CD8-positive, alpha-beta memory T cell (primary cell): ENCODE data around the gene SOX8. TPM values are rescaled to one million over a fixed set of nuclear protein-coding genes. Genes with fewer than 3 reads are reported as not detected.

Source experiments
- CTCF ChIA-PET: fragments of 350-600 bp; sonication (Branson Sonifier 250); formaldehyde crosslinking; loops from one replicate; lab custom pipeline; 2021; ENCODE audit warnings: antibody characterized with exemption; lab: Charles Lee
- POLR2A ChIA-PET: fragments of 350-600 bp; sonication (Branson Sonifier 250); formaldehyde crosslinking; loops from one replicate; lab custom pipeline; 2021; ENCODE audit warnings: antibody characterized with exemption; lab: Charles Lee
- DNase-seq, 5 donors: peaks; one replicate each; pipeline versions ENCODE4 v3.0.0 to v3.0.0-alpha.2; 2020 to 2022; ENCODE audit warnings: mixed read lengths in 1 of 5
- H3K27ac ChIP-seq: one replicate; pipeline ENCODE4 v1.7.0; 2013; ENCODE audit warnings: low read depth, mild to moderate bottlenecking, low read length, moderate library complexity
- H3K27me3 ChIP-seq: 2 replicates; pipeline ENCODE4 v1.7.0; 2013; ENCODE audit warnings: low read length, mild to moderate bottlenecking; ENCODE audit not compliant: insufficient read depth, poor library complexity, severe bottlenecking
- H3K36me3 ChIP-seq: 2 replicates; pipeline ENCODE4 v1.7.0; 2013; ENCODE audit warnings: mild to moderate bottlenecking, low read length, moderate library complexity; ENCODE audit not compliant: insufficient read depth
- H3K4me1 ChIP-seq: 2 replicates; pipeline ENCODE4 v1.7.0; 2013; ENCODE audit warnings: mild to moderate bottlenecking, low read length, moderate library complexity; ENCODE audit not compliant: insufficient read depth
- H3K4me3 ChIP-seq: 2 replicates; pipeline ENCODE4 v1.7.0; 2013; ENCODE audit warnings: mild to moderate bottlenecking, low read length
- H3K9me3 ChIP-seq: 2 replicates; pipeline ENCODE4 v1.7.0; 2013; ENCODE audit warnings: mild to moderate bottlenecking, low read length
- H3K27ac Mint-ChIP-seq, 8 donors: one replicate each; pipeline ENCODE4 v1.8.0; 2020 to 2021; ENCODE audit warnings: mixed read lengths in 8 of 8, mild to moderate bottlenecking in 6 of 8, inconsistent platforms in 3 of 8, moderate library complexity in 3 of 8
- H3K27me3 Mint-ChIP-seq, 2 donors: one replicate each; pipeline ENCODE4 v1.8.0; 2020 to 2021; ENCODE audit warnings: mixed read lengths in 2 of 2, mild to moderate bottlenecking in 1 of 2, moderate library complexity in 1 of 2
- H3K36me3 Mint-ChIP-seq, 3 donors: one replicate each; pipeline ENCODE4 v1.8.0; 2020 to 2021; ENCODE audit warnings: mixed read lengths in 3 of 3, inconsistent platforms in 1 of 3, mild to moderate bottlenecking in 1 of 3
- H3K4me1 Mint-ChIP-seq, 3 donors: one replicate each; pipeline ENCODE4 v1.8.0; 2020 to 2021; ENCODE audit warnings: mixed read lengths in 3 of 3, inconsistent platforms in 1 of 3, mild to moderate bottlenecking in 1 of 3
- H3K4me3 Mint-ChIP-seq, 7 donors: one replicate each; pipeline ENCODE4 v1.8.0; 2020 to 2021; ENCODE audit warnings: mixed read lengths in 7 of 7, mild to moderate bottlenecking in 6 of 7, moderate library complexity in 4 of 7, inconsistent platforms in 2 of 7
- H3K9me3 Mint-ChIP-seq, 5 donors: one replicate each; pipeline ENCODE4 v1.8.0; 2020 to 2022; ENCODE audit warnings: mixed read lengths in 5 of 5, mild to moderate bottlenecking in 3 of 5, moderate library complexity in 2 of 5, inconsistent platforms in 1 of 5
- polyA plus RNA-seq: library from polyadenylated mRNA; unstranded; fragments of 300-500 nt; fragmentation: Illumina TruSeq; gene quantifications from one replicate; pipeline ENCODE4 v1.2.3, GENCODE V29; 2021
- total RNA-seq, 2 experiments: library from RNA; stranded (reverse); gene quantifications; one replicate each; pipeline ENCODE4 v1.2.3, GENCODE V29; 2021

The SOX8 gene
- total and polyA plus RNA-seq, 3 experiments from 2014 or later: 0.39 to 0.62 (median 0.39) TPM

- H3K4me3 Mint-ChIP-seq: no peak overlapping the region
- H3K4me1 Mint-ChIP-seq: peaks cover 0 to 4% (median 0%) of the 10 kb centered on the region in 3 donors
- H3K36me3 ChIP-seq: no peaks in the 10 kb centered on the region
- ChIA-PET POLR2A (interaction anchor here (0.5 to 2.0 kb wide), 3 partner anchors 16 to 143 kb away, joined by 3 to 12 read pairs (median 11); no protein-coding TSS in a partner anchor), CTCF (interaction anchor here (0.8 to 1.7 kb wide), 3 partner anchors 18 to 192 kb away, joined by 3 to 5 read pairs (median 4); partner anchors contain the start of genes CHTF18 and RPUSD1)
- H3K9me3 ChIP-seq: no peaks in the 10 kb centered on the region
- H3K27ac ChIP-seq: no peak overlapping the region
- peaks cover 0 to 1% (median 0%) of the 10 kb centered on the region in 3 donors for H3K36me3 Mint-ChIP-seq
- peaks cover 0 to 6% of the 10 kb centered on the region in 2 donors for H3K27me3 Mint-ChIP-seq
- H3K4me1 ChIP-seq: peaks cover 13% of the 10 kb centered on the region
- no peak overlapping the region for H3K27ac Mint-ChIP-seq
- H3K27me3 ChIP-seq: peaks cover 6% of the 10 kb centered on the region
- no peak for DNase-seq
- H3K9me3 Mint-ChIP-seq: peaks cover 0 to 2% (median 0%) of the 10 kb centered on the region in 5 donors
- no peak overlapping the region for H3K4me3 ChIP-seq
Observed at GRCh38 chr16:980595-980854, 1.0 kb upstream of the SOX8 start.

- Mint-ChIP-seq H3K9me3 (peaks cover 0 to 2% (median 0%) of the 10 kb centered on the region in 5 donors), H3K27ac (peak overlapping the region in 1 of 8 donors; percentile 46), H3K36me3 (peaks cover 0 to 1% (median 0%) of the 10 kb centered on the region in 3 donors), H3K4me1 (peaks cover 0 to 4% (median 0%) of the 10 kb centered on the region in 3 donors), H3K4me3 (peak overlapping the region in 6 of 7 donors; percentile 24 to 66 (median 58)), H3K27me3 (peaks cover 0 to 6% of the 10 kb centered on the region in 2 donors)
- ChIA-PET CTCF (interaction anchor here (1.4 to 1.7 kb wide), 2 partner anchors 13 to 18 kb away, joined by 3 to 4 read pairs; no protein-coding TSS in a partner anchor), POLR2A (interaction anchor here (1.2 to 1.9 kb wide), 3 partner anchors 11 to 21 kb away, joined by 3 to 12 read pairs (median 7); no protein-coding TSS in a partner anchor)
- DNase-seq: peak in 1 of 5 donors; percentile 28
- H3K27ac ChIP-seq: no peak overlapping the region
- H3K36me3 ChIP-seq: no peaks in the 10 kb centered on the region
- no peaks in the 10 kb centered on the region for H3K9me3 ChIP-seq
- H3K27me3 ChIP-seq: peaks cover 6% of the 10 kb centered on the region
- H3K4me3 ChIP-seq: no peak overlapping the region
- H3K4me1 ChIP-seq: peaks cover 4% of the 10 kb centered on the region
Observed at GRCh38 chr16:982145-983043, 824 bp downstream of the SOX8 start.

- peaks cover 6% of the 10 kb centered on the region for H3K27me3 ChIP-seq
- Mint-ChIP-seq H3K4me1 (peaks cover 0 to 1% (median 0%) of the 10 kb centered on the region in 3 donors), H3K36me3 (no peaks in the 10 kb centered on the region), H3K27me3 (peaks cover 0 to 6% of the 10 kb centered on the region in 2 donors), H3K9me3 (peaks cover 0 to 2% (median 0%) of the 10 kb centered on the region in 5 donors), H3K4me3 (peak overlapping the region in 6 of 7 donors; percentile 24 to 66 (median 58)), H3K27ac (peak overlapping the region in 1 of 8 donors; percentile 46)
- DNase-seq: no peak
- CTCF ChIA-PET: interaction anchor here (1.7 kb wide), 1 partner anchor 12 kb away, joined by 4 read pairs; no protein-coding TSS in a partner anchor
- H3K27ac ChIP-seq: no peak overlapping the region
- no peaks in the 10 kb centered on the region for H3K36me3 ChIP-seq
- peaks cover 4% of the 10 kb centered on the region for H3K4me1 ChIP-seq
- POLR2A ChIA-PET: no interaction called here
- no peaks in the 10 kb centered on the region for H3K9me3 ChIP-seq
- no peak overlapping the region for H3K4me3 ChIP-seq
Observed at GRCh38 chr16:983044-984030, 1.8 kb downstream of the SOX8 start.

- Histone ChIP-seq H3K4me1 (peaks cover 4% of the 10 kb centered on the region), H3K27me3 (peaks cover 6% of the 10 kb centered on the region), H3K4me3 (no peak overlapping the region), H3K36me3 (no peaks in the 10 kb centered on the region), H3K27ac (no peak overlapping the region), H3K9me3 (no peaks in the 10 kb centered on the region)
- H3K4me3 Mint-ChIP-seq: no peak overlapping the region
- ChIA-PET CTCF (interaction anchor here (1.5 kb wide), 1 partner anchor 12 kb away, joined by 4 read pairs; no protein-coding TSS in a partner anchor), POLR2A (no interaction called here)
- no peak for DNase-seq
- peaks cover 0 to 5% of the 10 kb centered on the region in 2 donors for H3K27me3 Mint-ChIP-seq
- H3K36me3 Mint-ChIP-seq: no peaks in the 10 kb centered on the region
- no peak overlapping the region for H3K27ac Mint-ChIP-seq
- H3K9me3 Mint-ChIP-seq: peaks cover 0 to 2% (median 0%) of the 10 kb centered on the region in 5 donors
- H3K4me1 Mint-ChIP-seq: peaks cover 0 to 1% (median 0%) of the 10 kb centered on the region in 3 donors
Observed at GRCh38 chr16:984121-984694, 2.6 kb downstream of the SOX8 start.

- peaks cover under 1% of the 10 kb centered on the region for H3K27me3 ChIP-seq
- Mint-ChIP-seq H3K4me1 (no peaks in the 10 kb centered on the region), H3K36me3 (no peaks in the 10 kb centered on the region), H3K9me3 (peaks cover 0 to 2% (median 0%) of the 10 kb centered on the region in 5 donors), H3K4me3 (no peak overlapping the region), H3K27ac (no peak overlapping the region), H3K27me3 (peaks cover 0 to 5% of the 10 kb centered on the region in 2 donors)
- H3K4me3 ChIP-seq: no peak overlapping the region
- DNase-seq: no peak
- CTCF ChIA-PET: interaction anchor here (1.5 kb wide), 1 partner anchor 11 kb away, joined by 4 read pairs; no protein-coding TSS in a partner anchor
- H3K4me1 ChIP-seq: peaks cover 4% of the 10 kb centered on the region
- no peaks in the 10 kb centered on the region for H3K36me3 ChIP-seq
- no peak overlapping the region for H3K27ac ChIP-seq
- POLR2A ChIA-PET: no interaction called here
- H3K9me3 ChIP-seq: no peaks in the 10 kb centered on the region
Observed at GRCh38 chr16:984736-985636, 3.4 kb downstream of the SOX8 start.

- no peaks in the 10 kb centered on the region for H3K4me1 Mint-ChIP-seq
- H3K27ac Mint-ChIP-seq: no peak overlapping the region
- ChIA-PET CTCF (interaction anchor here (1.5 kb wide), 1 partner anchor 10 kb away, joined by 4 read pairs; no protein-coding TSS in a partner anchor), POLR2A (no interaction called here)
- H3K36me3 ChIP-seq: no peaks in the 10 kb centered on the region
- no peaks in the 10 kb centered on the region for H3K27me3 ChIP-seq
- peak overlapping the region in 1 of 7 donors; percentile 7 for H3K4me3 Mint-ChIP-seq
- DNase-seq: no peak
- H3K9me3 ChIP-seq: no peaks in the 10 kb centered on the region
- peaks cover 0 to 2% (median 0%) of the 10 kb centered on the region in 5 donors for H3K9me3 Mint-ChIP-seq
- H3K36me3 Mint-ChIP-seq: no peaks in the 10 kb centered on the region
- no peak overlapping the region for H3K27ac ChIP-seq
- H3K27me3 Mint-ChIP-seq: peaks cover 0 to 5% of the 10 kb centered on the region in 2 donors
- H3K4me1 ChIP-seq: peaks cover 4% of the 10 kb centered on the region
- no peak overlapping the region for H3K4me3 ChIP-seq
Observed at GRCh38 chr16:985646-986400, 4.3 kb downstream of the SOX8 start.
